ENCODE results near the gene HECTD2. TPM values are rescaled to one million over a fixed set of nuclear protein-coding genes. Genes with fewer than 3 reads are reported as not detected.

HECTD2 gene, protein sequence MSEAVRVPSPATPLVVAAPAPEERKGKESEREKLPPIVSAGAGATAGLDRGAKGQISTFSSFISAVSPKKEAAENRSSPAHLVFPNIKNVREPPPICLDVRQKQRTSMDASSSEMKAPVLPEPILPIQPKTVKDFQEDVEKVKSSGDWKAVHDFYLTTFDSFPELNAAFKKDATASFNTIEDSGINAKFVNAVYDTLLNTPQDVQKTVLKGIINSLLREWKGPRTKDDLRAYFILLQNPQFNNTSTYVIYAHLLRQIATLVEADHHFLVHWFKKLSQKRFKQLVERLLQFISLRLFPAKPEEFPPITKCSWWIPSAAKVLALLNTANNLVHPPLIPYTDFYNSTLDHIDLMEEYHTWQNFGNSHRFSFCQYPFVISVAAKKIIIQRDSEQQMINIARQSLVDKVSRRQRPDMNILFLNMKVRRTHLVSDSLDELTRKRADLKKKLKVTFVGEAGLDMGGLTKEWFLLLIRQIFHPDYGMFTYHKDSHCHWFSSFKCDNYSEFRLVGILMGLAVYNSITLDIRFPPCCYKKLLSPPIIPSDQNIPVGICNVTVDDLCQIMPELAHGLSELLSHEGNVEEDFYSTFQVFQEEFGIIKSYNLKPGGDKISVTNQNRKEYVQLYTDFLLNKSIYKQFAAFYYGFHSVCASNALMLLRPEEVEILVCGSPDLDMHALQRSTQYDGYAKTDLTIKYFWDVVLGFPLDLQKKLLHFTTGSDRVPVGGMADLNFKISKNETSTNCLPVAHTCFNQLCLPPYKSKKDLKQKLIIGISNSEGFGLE
- 10 to 100 TPM in 3 of 4 donors, 1 to 10 TPM in 1; 9.6 to 20.5 (median 20.3) TPM for total RNA-seq

DNA sequence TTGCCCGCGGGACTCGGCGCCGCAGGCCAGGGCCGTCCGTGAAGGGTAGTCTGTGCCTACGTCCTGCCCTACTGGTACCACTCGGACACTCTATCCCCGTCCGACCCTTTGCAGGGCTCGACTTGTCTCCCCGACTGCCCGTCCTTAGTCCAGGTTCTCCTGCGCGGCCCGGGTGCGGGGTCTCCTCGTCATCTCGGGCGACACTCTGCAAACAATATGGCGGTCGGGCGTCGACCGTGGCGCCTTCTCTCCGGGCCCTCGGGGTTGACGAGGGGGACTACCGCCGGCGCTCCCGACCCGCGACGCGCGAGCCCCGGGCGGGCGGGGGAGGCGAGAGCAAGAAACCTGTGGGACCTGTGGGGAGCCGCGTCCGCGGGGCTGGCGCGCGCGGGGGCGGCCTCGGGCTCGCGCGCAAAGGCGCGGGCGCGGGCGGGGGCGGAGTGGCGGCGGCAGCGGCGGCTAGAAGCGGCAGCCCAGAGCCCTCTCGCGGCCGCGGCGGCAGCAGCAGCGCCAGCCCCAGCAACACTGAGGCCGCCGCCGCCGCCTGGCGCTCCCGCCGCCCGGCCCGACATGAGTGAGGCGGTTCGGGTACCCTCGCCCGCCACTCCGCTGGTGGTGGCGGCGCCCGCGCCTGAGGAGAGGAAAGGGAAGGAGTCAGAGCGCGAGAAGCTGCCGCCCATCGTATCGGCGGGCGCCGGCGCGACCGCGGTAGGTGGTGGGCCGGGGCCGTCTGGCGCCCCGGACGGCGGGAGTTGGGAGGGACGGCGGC, at the start of gene HECTD2:
TSS of gene HECTD2 (plus strand) at position 476 of the 769 bp plus-strand sequence. CDS start at position 571, 95 bp downstream.
- TF ChIP-seq, protein P1, sequence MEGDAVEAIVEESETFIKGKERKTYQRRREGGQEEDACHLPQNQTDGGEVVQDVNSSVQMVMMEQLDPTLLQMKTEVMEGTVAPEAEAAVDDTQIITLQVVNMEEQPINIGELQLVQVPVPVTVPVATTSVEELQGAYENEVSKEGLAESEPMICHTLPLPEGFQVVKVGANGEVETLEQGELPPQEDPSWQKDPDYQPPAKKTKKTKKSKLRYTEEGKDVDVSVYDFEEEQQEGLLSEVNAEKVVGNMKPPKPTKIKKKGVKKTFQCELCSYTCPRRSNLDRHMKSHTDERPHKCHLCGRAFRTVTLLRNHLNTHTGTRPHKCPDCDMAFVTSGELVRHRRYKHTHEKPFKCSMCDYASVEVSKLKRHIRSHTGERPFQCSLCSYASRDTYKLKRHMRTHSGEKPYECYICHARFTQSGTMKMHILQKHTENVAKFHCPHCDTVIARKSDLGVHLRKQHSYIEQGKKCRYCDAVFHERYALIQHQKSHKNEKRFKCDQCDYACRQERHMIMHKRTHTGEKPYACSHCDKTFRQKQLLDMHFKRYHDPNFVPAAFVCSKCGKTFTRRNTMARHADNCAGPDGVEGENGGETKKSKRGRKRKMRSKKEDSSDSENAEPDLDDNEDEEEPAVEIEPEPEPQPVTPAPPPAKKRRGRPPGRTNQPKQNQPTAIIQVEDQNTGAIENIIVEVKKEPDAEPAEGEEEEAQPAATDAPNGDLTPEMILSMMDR (IDR thresholded peaks at IDR 0.05; ENCODE audit: low read depth), result no peak

DNA sequence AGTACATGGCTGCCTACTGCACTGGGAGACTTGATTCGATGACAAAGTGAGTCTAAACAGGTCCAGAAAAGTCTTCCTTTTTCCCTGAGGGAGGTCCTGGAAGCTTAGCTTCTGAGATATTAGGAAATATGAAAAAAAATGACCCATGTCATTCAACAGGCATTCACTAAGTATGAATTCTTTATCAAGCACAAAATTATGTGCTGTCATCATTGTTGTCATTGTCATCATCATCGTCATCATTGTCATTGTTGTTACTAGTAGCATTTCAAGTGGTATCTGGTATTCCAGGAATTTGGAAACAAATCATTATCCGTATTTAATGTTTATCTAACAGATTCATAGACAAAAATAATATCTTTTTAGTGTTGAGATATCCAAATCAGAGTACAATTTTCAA, 49.7 kb upstream of the HECTD2 start:
- TF ChIP-seq, protein P1 (IDR thresholded peaks at IDR 0.05; ENCODE audit: low read depth), result no peak

DNA sequence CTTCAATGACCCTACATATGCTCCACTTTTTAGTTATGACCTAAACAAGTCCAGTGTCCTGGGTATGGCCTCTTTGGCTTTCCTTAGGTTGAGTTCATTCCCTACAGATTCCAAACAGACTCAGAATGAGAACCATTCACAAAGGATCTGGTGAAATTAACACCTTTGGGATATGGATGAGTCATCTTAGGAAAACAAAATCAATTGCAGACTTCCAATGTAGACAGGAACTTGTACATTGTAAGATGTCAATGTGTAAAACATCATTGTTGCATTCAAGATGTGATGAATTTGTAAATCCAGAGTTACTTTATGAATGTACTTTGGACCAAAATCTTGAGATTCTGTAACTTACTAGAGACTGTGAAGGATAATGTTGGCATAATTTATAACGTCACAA, 43.4 kb upstream of the HECTD2 start:
- TF ChIP-seq, protein P1 (IDR thresholded peaks at IDR 0.05; ENCODE audit: low read depth), result no peak

DNA sequence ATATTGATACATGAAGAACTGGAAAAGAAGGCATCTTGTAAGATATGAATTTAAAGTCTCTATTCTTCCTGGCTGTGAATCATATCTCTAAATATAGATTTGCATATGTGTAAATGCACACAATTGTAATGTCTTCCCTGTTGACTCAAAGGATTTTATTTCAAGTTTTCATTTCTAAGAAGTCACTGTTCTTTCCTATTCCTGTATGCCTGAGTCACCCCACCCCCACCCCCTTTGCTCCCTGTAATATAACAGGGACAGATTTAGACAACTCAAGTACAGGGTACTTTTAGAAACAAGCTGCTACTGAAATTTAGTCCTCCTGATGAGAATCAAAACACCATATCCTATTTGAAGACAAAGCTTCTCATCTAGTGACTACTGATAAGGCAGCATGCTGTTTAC, 43.0 kb upstream of the HECTD2 start:
- TF ChIP-seq, protein P1 (IDR thresholded peaks at IDR 0.05; ENCODE audit: low read depth), result no peak

DNA sequence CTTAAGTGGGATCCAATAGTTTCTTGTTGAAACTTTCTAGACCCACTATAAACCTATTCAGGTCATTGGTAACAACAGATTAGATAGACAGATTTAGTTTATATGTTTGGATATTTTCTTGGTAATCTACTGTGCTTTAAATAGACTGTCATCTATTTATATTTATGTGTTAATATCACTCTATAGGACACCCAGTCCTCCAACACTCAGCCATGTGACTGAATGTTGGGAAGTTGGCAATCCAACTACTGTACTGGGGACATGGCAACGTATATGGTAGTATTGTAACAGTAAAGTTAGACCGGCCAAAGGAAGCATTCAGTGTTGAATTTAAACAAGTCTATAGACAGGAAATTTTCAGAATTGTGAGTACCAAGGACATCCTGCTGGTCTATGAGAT, 42.6 kb upstream of the HECTD2 start:
- TF ChIP-seq, protein P1 (IDR thresholded peaks at IDR 0.05; ENCODE audit: low read depth), result no peak

DNA sequence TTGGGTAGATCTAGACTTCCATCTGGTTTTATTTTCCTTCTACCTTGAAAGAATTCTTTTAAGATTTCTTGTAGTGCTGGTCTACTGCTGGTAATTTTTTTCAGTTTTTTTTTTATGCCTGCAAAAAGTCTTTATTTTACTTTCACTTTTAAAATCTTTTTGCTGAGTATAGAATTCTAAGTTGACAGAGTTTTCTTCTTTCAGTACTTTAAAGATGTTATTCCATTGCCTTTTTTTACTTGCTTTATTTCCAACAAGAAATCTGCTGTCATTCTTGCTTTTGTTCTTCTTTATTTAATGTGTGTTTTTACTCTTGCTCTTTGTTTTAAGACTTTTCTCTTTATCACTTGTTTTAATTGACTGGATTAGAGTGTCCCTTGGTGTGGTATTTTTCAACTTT, 36.1 kb upstream of the HECTD2 start:
- TF ChIP-seq, protein P1 (IDR thresholded peaks at IDR 0.05; ENCODE audit: low read depth), result no peak
